Measurements from ENCODE around the gene SRRM3. TPM values are rescaled to one million over a fixed set of nuclear protein-coding genes. Genes with fewer than 3 reads are reported as not detected.

Gene SRRM3
- total RNA-seq, 1 experiment from 2014 or later = 0.21 TPM

GRCh38 chr7:76232698-76233097 lies 31.0 kb downstream of the SRRM3 start:
- H3K9me3 Mint-ChIP-seq (ENCODE audit: low read depth, unreplicated experiment) = no peaks in the 10 kb centered on the region
- peaks cover 81% of the 10 kb centered on the region for H3K27me3 Mint-ChIP-seq (ENCODE audit: unreplicated experiment)
- CTCF ChIA-PET = no interaction called here
- intact Hi-C loops (cut with micrococcal nuclease; ENCODE audit: unreplicated experiment) = no loop called here
- TF ChIP-seq CTCF (IDR thresholded peaks at IDR 0.05; ENCODE audit: unreplicated experiment) = no peak
- H3K4me1 Mint-ChIP-seq (ENCODE audit: low read depth, unreplicated experiment) = no peaks in the 10 kb centered on the region
- DNase-seq = no peak
- no peak overlapping the region for H3K27ac Mint-ChIP-seq (ENCODE audit: unreplicated experiment)
- no peaks in the 10 kb centered on the region for H3K36me3 Mint-ChIP-seq (ENCODE audit: insufficient read depth, unreplicated experiment)
- BruUV-seq (replicated peaks) = no TSS peak
- no peak overlapping the region for H3K4me3 Mint-ChIP-seq (ENCODE audit: low read depth, unreplicated experiment)

DNA sequence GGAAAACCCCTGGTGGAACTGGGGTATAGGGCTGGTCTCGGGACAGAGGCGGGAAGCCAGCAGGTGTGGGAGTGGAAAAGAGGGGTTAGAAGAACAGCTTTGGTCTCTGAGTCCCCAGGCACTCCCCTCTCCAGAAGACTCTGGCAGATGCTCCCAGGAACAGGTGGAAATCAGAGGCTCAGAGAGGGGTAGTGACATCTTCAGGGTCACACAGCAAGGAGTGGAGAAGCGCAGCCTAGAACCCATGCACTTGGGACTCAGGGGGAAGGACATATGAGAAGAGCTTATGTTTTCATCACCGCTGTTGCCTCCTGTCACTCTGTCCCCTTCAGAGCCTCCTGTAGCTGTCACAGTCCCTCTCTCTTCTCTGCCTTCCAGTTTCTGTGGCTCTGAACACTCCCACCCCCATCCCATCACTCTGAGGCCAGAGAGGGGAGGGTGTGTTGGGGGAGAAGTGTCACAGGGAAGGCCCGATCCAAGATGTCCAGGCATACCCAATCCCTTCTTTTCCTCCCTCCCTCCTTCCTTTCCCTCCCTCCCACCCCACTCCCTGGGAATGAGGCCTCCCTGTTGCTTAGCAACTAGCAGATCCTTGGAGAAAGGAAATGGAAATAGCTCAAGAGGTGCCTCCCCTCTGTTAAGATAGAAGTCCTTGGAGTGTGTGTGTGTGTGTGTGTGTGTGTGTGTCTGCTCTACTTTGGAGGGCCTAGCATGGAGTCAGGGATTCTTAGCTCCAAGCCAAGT lies 32.0 kb downstream of the SRRM3 start:
- BruUV-seq (replicated peaks) = no TSS peak
- no peak for DNase-seq
- H3K4me3 Mint-ChIP-seq (ENCODE audit: low read depth, unreplicated experiment) = no peak overlapping the region
- no peaks in the 10 kb centered on the region for H3K36me3 Mint-ChIP-seq (ENCODE audit: insufficient read depth, unreplicated experiment)
- TF ChIP-seq CTCF (IDR thresholded peaks at IDR 0.05; ENCODE audit: unreplicated experiment) = no peak
- intact Hi-C loops (cut with micrococcal nuclease; ENCODE audit: unreplicated experiment) = no loop called here
- peaks cover 91% of the 10 kb centered on the region for H3K27me3 Mint-ChIP-seq (ENCODE audit: unreplicated experiment)
- H3K4me1 Mint-ChIP-seq (ENCODE audit: low read depth, unreplicated experiment) = no peaks in the 10 kb centered on the region
- no peaks in the 10 kb centered on the region for H3K9me3 Mint-ChIP-seq (ENCODE audit: low read depth, unreplicated experiment)
- CTCF ChIA-PET = no interaction called here
- no peak overlapping the region for H3K27ac Mint-ChIP-seq (ENCODE audit: unreplicated experiment)

- no peaks in the 10 kb centered on the region for H3K9me3 Mint-ChIP-seq (ENCODE audit: low read depth, unreplicated experiment)
- CTCF ChIA-PET = no interaction called here
Observed at GRCh38 chr7:76234282-76234584, 32.5 kb downstream of the SRRM3 start.

DNA sequence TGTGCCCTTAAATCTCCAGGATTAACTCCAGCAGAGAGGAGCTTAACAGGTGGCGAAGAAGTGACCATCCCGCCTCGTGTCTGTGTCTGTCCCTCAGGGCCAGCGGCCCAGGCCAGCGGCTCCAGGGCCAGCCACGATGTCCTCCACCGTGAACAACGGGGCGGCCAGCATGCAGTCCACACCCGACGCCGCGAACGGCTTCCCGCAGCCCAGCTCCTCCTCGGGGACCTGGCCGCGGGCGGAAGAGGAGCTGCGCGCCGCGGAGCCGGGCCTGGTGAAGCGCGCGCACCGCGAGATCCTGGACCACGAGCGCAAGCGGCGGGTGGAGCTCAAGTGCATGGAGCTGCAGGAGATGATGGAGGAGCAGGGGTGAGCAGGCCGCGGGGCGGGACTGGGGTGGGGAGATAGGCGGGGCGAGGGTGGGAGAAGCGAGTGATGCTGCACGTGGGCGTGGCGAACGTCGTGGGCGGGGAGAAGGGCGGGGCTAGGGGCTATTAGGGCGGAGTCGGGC lies 33.3 kb downstream of the SRRM3 start:
- H3K27ac Mint-ChIP-seq (ENCODE audit: unreplicated experiment) = no peak overlapping the region
- intact Hi-C loops (cut with micrococcal nuclease; ENCODE audit: unreplicated experiment) = no loop called here
- CTCF ChIA-PET = no interaction called here
- no peaks in the 10 kb centered on the region for H3K4me1 Mint-ChIP-seq (ENCODE audit: low read depth, unreplicated experiment)
- no peaks in the 10 kb centered on the region for H3K36me3 Mint-ChIP-seq (ENCODE audit: insufficient read depth, unreplicated experiment)
- H3K9me3 Mint-ChIP-seq (ENCODE audit: low read depth, unreplicated experiment) = no peaks in the 10 kb centered on the region
- BruUV-seq (replicated peaks) = no TSS peak
- DNase-seq = peak; percentile 63
- no peak overlapping the region for H3K4me3 Mint-ChIP-seq (ENCODE audit: low read depth, unreplicated experiment)
- no peak for TF ChIP-seq CTCF (IDR thresholded peaks at IDR 0.05; ENCODE audit: unreplicated experiment)
- H3K27me3 Mint-ChIP-seq (ENCODE audit: unreplicated experiment) = peaks cover 83% of the 10 kb centered on the region

More at GRCh38 chr7:76234282-76234584, 32.5 kb downstream of the SRRM3 start:
- H3K27ac Mint-ChIP-seq (ENCODE audit: unreplicated experiment) = no peak overlapping the region
- no peaks in the 10 kb centered on the region for H3K36me3 Mint-ChIP-seq (ENCODE audit: insufficient read depth, unreplicated experiment)
- no peaks in the 10 kb centered on the region for H3K4me1 Mint-ChIP-seq (ENCODE audit: low read depth, unreplicated experiment)
- DNase-seq = no peak
- BruUV-seq (replicated peaks) = no TSS peak
- intact Hi-C loops (cut with micrococcal nuclease; ENCODE audit: unreplicated experiment) = no loop called here
- H3K27me3 Mint-ChIP-seq (ENCODE audit: unreplicated experiment) = peaks cover 90% of the 10 kb centered on the region
- no peak overlapping the region for H3K4me3 Mint-ChIP-seq (ENCODE audit: low read depth, unreplicated experiment)
- TF ChIP-seq CTCF (IDR thresholded peaks at IDR 0.05; ENCODE audit: unreplicated experiment) = no peak

All from Calu3 (cell line).